ENCODE data around the gene ACTL6B. TPM values are rescaled to one million over a fixed set of nuclear protein-coding genes. Genes with fewer than 3 reads are reported as not detected.
"Not testable (repeated sequence)": the region's sequence is repeated elsewhere in the genome, so short reads cannot be mapped to it uniquely, and the experiment has no call there.

ACTL6B gene
- not detected for polyA plus RNA-seq (ENCODE audit: insufficient read length)

DNA sequence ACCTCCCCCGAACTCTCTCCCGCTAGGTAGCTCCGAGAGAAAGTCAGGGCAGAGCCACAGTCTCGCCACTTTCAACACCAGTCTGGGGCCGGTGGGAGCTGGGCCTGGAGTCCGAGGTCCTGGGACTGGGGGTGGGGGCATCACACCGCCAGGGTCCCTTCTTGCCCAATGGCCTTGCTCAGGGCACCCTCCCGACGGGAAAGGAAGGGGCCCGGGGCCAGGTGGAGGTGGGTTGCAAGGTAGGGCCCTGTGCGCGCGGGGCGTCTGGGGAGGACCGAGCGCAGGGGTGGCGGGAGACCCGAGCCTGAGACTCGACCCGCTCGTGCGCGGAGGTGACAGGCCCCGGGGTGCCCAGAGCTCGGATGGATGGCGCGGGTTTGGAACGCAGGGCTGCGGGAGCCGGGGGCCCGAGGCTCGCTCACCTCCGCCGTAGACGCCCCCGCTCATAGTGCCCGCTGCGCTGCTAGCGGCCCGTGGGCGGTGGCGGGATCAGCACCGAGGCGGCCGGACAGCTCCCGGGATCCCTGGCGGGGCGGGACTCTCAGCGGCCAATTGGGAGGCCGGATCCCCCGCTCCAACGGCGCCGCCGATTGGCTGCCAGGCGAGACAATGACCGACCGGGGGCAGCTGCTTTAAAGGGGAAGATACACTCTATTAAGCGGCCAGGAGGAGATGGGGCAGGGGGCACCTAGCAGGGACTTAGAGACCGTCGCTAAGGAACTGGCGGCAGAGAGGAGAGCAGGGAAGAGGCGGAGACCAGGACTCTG, at the start of gene ACTL6B:
TSS of gene ACTL6B (minus strand) at position 541 of the 767 bp plus-strand sequence. CDS start at position 447, 94 bp downstream.
- DNase-seq (ENCODE audit: low read depth): no peak

- no peak for DNase-seq (ENCODE audit: low read depth)
These were observed 49.1 kb upstream of the ACTL6B start for GRCh38 chr7:100705320-100705752.

GRCh38 chr7:100701089-100701488, 44.8 kb upstream of the ACTL6B start:
- DNase-seq (ENCODE audit: low read depth): not testable (repeated sequence)

GRCh38 chr7:100699018-100699417, 42.8 kb upstream of the ACTL6B start:
- DNase-seq (ENCODE audit: low read depth): no peak

- no peak for DNase-seq (ENCODE audit: low read depth)
These were observed 39.9 kb upstream of the ACTL6B start for GRCh38 chr7:100696123-100696521.

DNA sequence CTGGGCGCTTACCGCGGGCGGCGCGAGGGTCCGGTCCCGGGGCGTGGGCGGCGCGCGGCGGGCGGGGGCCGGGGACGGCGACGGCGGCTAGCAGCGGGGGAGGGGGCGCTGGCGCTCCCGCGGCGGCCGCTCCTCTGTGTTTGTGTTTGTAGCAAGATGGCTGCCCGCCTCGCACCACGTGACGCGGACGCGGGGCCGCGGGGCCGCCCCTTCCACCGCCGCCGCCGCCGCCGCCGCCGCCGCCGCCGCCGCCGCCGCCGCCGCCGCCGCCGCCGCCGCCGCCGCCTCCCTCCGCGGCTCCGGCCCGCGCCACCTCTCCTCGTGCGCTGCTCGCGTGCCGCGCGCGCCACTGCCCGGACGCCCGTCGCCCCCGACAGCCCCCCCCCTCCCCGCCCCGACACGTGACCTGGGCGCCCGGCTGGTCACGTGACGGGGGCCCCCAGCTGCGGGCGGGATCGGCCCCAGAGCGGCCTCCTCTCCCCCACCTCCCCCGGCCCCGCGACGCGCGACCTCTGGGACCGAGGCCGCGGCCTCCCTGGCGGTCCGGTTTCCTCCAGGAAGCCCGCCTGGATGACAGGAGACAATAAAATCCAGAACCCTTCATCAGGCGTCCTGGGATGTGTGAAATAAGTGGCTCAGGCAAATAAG, 38.0 kb upstream of the ACTL6B start, which contains the start of gene GIGYF1:
TSS of gene GIGYF1 (minus strand) at position 153 of the 648 bp plus-strand sequence. CDS start 6,012 bp downstream, outside the sequence.
- DNase-seq (ENCODE audit: low read depth): no peak

- no peak for DNase-seq (ENCODE audit: low read depth)
These were observed 37.3 kb upstream of the ACTL6B start for GRCh38 chr7:100693312-100694097.

DNA sequence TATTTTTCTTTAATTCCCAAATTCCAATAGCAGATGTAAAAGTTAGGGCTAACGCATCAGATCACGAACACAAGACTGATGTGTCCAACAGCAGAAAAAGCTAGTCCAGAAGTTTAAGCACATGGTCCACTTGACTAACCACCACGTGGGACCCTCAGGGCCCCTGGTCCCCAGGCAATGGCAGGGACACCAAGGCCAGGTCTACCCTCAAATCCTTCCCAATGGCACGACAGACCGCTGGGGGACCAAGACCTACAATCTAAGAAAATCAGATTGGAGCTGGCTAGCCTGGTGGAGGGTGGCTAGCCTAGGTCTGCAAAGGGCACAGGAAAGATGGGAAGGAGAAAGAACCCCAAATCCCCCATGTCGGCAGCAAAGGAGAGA, 36.3 kb upstream of the ACTL6B start:
- no peak for DNase-seq (ENCODE audit: low read depth)

DNA sequence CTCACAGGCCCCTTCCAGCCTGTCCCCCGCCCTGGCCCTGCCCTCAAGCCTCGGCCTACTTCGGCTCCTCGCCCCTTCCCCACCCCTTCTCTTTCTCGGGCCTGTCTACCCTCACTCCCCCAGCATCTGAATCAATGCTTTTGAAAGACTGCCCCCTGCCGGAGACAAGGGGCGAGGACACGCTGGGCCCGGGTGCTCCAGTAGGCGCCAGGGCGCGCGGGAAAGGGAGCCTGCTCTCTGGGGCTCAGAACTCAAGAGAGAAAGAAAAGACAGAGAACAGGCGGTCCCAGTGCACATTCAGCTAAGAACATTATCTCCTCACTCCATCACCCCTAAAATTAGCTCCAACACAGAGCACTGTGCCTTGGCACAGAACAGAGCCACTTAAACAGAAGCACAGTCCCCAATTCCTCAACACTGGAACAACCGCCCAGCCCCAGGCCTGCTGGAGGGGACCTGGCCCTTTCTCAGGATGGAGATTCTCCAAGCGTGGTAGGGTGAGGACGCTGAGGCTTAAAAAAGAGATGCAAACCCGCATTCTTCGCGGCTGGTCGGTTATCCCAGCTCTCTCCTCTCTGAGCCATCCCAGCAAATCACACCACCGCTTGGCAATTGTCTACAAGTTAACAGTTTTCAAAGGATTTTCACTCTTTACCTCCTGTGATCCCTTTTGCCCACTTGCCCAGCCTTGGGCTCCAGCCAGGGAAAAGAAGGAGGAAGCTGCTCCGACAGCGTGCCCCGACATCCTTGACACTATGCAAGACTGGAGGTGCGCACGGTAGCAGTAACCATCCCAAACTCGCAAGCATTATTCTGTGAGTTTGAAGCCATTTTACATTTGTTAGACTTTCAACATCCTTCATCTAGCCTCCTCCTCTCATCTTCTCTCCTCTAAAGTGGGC, 35.7 kb upstream of the ACTL6B start:
- DNase-seq (ENCODE audit: low read depth): no peak

GRCh38 chr7:100689230-100690135, 33.2 kb upstream of the ACTL6B start:
- DNase-seq (ENCODE audit: low read depth): no peak

DNA sequence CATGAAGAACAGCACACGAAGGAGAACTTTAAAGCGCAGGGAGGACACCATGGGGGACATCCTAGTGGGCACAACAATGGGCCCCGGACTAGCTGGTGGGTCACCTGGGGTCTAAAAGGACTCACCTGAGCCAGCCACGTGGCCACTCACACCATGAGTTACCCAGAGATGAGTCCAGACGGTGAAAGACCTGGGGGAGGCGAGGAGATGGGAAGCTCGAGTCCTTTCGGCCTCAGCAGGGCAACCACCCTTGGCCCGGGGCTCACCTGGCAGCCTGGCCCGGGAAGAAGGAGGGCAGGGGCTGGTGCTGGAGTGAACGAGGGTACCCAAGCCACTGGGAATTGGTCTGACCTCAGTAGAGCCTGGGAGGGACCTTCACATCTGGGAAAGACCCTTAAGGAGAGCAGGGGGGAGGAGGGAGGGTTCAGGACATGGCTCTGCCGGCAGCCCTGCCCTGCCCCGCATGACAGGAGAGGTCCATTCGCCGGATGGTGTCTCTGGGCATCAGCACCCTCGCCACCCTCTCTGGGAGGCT, 32.1 kb upstream of the ACTL6B start:
- no peak for DNase-seq (ENCODE audit: low read depth)

- DNase-seq (ENCODE audit: low read depth): no peak
These were observed 31.6 kb upstream of the ACTL6B start for GRCh38 chr7:100687751-100688300.

GRCh38 chr7:100687261-100687660, 31.0 kb upstream of the ACTL6B start:
- no peak for DNase-seq (ENCODE audit: low read depth)

- no peak for DNase-seq (ENCODE audit: low read depth)
These were observed 30.6 kb upstream of the ACTL6B start for GRCh38 chr7:100686822-100687211.

- DNase-seq (ENCODE audit: low read depth): no peak
These were observed 30.1 kb upstream of the ACTL6B start for GRCh38 chr7:100686201-100686821.

GRCh38 chr7:100685631-100686145, 29.4 kb upstream of the ACTL6B start:
- no peak for DNase-seq (ENCODE audit: low read depth)

- DNase-seq (ENCODE audit: low read depth): no peak
These were observed 28.9 kb upstream of the ACTL6B start for GRCh38 chr7:100685049-100685605.

- no peak for DNase-seq (ENCODE audit: low read depth)
These were observed 28.3 kb upstream of the ACTL6B start for GRCh38 chr7:100684534-100685042.
